Astrocyte (in vitro differentiated cells and primary cell): ENCODE data around the gene VPS37B. TPM values are rescaled to one million over a fixed set of nuclear protein-coding genes. Genes with fewer than 3 reads are reported as not detected.
A peak's percentile ranks its signal among the peaks of the same experiment; 100 is the strongest.

Experiments used
- DNase-seq: peaks from one replicate; pipeline ENCODE4 v3.0.0-alpha.2; 2010; ENCODE audit warnings: low read depth
- FAIRE-seq: peaks from 2 replicates; lab custom pipeline; 2011; peaks lifted over from hg19 to GRCh38; lab: Jason Lieb, UNC
- H2AFZ ChIP-seq: 2 replicates; pipeline ENCODE4 v1.6.0; 2012; ENCODE audit warnings: low read depth, low read length, inconsistent platforms
- H3K27ac ChIP-seq: 2 replicates; pipeline ENCODE4 v1.5.1; 2011; ENCODE audit warnings: low read depth, low read length, inconsistent platforms
- H3K27me3 ChIP-seq: 2 replicates; pipeline ENCODE4 v1.6.0; 2011; ENCODE audit warnings: low read length, inconsistent platforms; ENCODE audit not compliant: insufficient read depth
- H3K36me3 ChIP-seq: 2 replicates; pipeline ENCODE4 v1.5.1; 2011; ENCODE audit warnings: low read length, inconsistent platforms; ENCODE audit not compliant: insufficient read depth
- H3K4me1 ChIP-seq: 2 replicates; pipeline ENCODE4 v1.5.1; 2011; ENCODE audit warnings: low read length, inconsistent platforms; ENCODE audit not compliant: insufficient read depth
- H3K4me2 ChIP-seq: 2 replicates; pipeline ENCODE4 v1.6.0; 2012; ENCODE audit warnings: low read length, inconsistent platforms
- H3K4me3 ChIP-seq: 2 replicates; pipeline ENCODE4 v1.5.1; 2011; ENCODE audit warnings: low read depth, mild to moderate bottlenecking, low read length, inconsistent platforms; ENCODE audit not compliant: insufficient read depth
- H3K79me2 ChIP-seq: 2 replicates; pipeline ENCODE4 v1.6.0; 2012; ENCODE audit warnings: mild to moderate bottlenecking, low read length, inconsistent platforms; ENCODE audit not compliant: insufficient read depth
- H3K9ac ChIP-seq: 2 replicates; pipeline ENCODE4 v1.6.0; 2012; ENCODE audit warnings: mild to moderate bottlenecking, low read length, inconsistent platforms
- H3K9me3 ChIP-seq: 2 replicates; pipeline ENCODE4 v1.5.1; 2012; ENCODE audit warnings: low read depth, mild to moderate bottlenecking, low read length, inconsistent platforms; ENCODE audit not compliant: insufficient read depth
- H4K20me1 ChIP-seq: 2 replicates; pipeline ENCODE4 v1.6.0; 2012; ENCODE audit warnings: low read length, inconsistent platforms; ENCODE audit not compliant: insufficient read depth
- H3K27ac Mint-ChIP-seq: one replicate; pipeline ENCODE4 v1.8.0; 2021; ENCODE audit warnings: mild to moderate bottlenecking, mixed read lengths; ENCODE audit not compliant: unreplicated experiment
- H3K27me3 Mint-ChIP-seq: one replicate; pipeline ENCODE4 v1.8.0; 2021; ENCODE audit warnings: low read depth, mixed read lengths; ENCODE audit not compliant: unreplicated experiment
- H3K36me3 Mint-ChIP-seq: one replicate; pipeline ENCODE4 v1.8.0; 2021; ENCODE audit warnings: low read depth, mixed read lengths; ENCODE audit not compliant: unreplicated experiment
- H3K4me1 Mint-ChIP-seq: one replicate; pipeline ENCODE4 v1.8.0; 2021; ENCODE audit warnings: low read depth, mixed read lengths; ENCODE audit not compliant: unreplicated experiment
- H3K4me3 Mint-ChIP-seq: one replicate; pipeline ENCODE4 v1.8.0; 2021; ENCODE audit warnings: mild to moderate bottlenecking, moderate library complexity, mixed read lengths; ENCODE audit not compliant: unreplicated experiment
- H3K9me3 Mint-ChIP-seq: one replicate; pipeline ENCODE4 v1.8.0; 2021; ENCODE audit warnings: mild to moderate bottlenecking, mixed read lengths; ENCODE audit not compliant: unreplicated experiment
- CTCF ChIP-seq: IDR thresholded peaks from 2 replicates; pipeline ENCODE4 v1.5.1; 2011; ENCODE audit warnings: low read depth, mild to moderate bottlenecking, inconsistent platforms, low read length, moderate library complexity; ENCODE audit not compliant: insufficient read depth
- EZH2 ChIP-seq: IDR thresholded peaks from 2 replicates; pipeline ENCODE4 v1.6.1; 2012; ENCODE audit warnings: mild to moderate bottlenecking, low read length, inconsistent platforms; ENCODE audit not compliant: insufficient read depth
- total RNA-seq: library from RNA; stranded (reverse); gene quantifications from 2 replicates; pipeline ENCODE4 v1.2.1, GENCODE V29; 2021

Gene VPS37B
- total RNA-seq, 1 donor from 2014 or later: 31.4 TPM

- Mint-ChIP-seq H3K9me3 (peaks cover 2% of the 10 kb centered on the region), H3K4me3 (peak overlapping the region; percentile 86), H3K27me3 (no peaks in the 10 kb centered on the region), H3K36me3 (peaks cover 3% of the 10 kb centered on the region), H3K27ac (peak overlapping the region; percentile 4), H3K4me1 (peaks cover 13% of the 10 kb centered on the region)
- H4K20me1 ChIP-seq: no peaks in the 10 kb centered on the region
- TF ChIP-seq CTCF: no peak
- no peak for TF ChIP-seq EZH2
- H3K79me2 ChIP-seq: peaks cover 8% of the 10 kb centered on the region
- H3K27ac ChIP-seq: no peak overlapping the region
- H3K9me3 ChIP-seq: no peaks in the 10 kb centered on the region
- H2AFZ ChIP-seq: peak overlapping the region; percentile 77
- no peaks in the 10 kb centered on the region for H3K27me3 ChIP-seq
- H3K9ac ChIP-seq: peak overlapping the region; percentile 74
- FAIRE-seq (no peak), DNase-seq (no peak)
- H3K4me1 ChIP-seq: peaks cover 14% of the 10 kb centered on the region
- H3K4me2 ChIP-seq: peak overlapping the region; percentile 99
- H3K36me3 ChIP-seq: no peaks in the 10 kb centered on the region
- peak overlapping the region; percentile 73 for H3K4me3 ChIP-seq
Observed at GRCh38 chr12:122836027-122836921, 59.6 kb downstream of the VPS37B start.

GRCh38 chr12:122835750-122836026 is 60.2 kb downstream of the VPS37B start:
- DNase-seq (no peak), FAIRE-seq (no peak)
- Mint-ChIP-seq H3K36me3 (peaks cover 3% of the 10 kb centered on the region), H3K4me1 (peaks cover 10% of the 10 kb centered on the region), H3K4me3 (peak overlapping the region; percentile 86), H3K9me3 (peaks cover 2% of the 10 kb centered on the region), H3K27ac (no peak overlapping the region), H3K27me3 (no peaks in the 10 kb centered on the region)
- TF ChIP-seq CTCF: no peak
- no peak for TF ChIP-seq EZH2
- Histone ChIP-seq H3K4me2 (peak overlapping the region; percentile 99), H3K27ac (no peak overlapping the region), H4K20me1 (no peaks in the 10 kb centered on the region), H3K4me1 (peaks cover 8% of the 10 kb centered on the region), H2AFZ (peak overlapping the region; percentile 77), H3K36me3 (no peaks in the 10 kb centered on the region), H3K79me2 (peaks cover 8% of the 10 kb centered on the region), H3K9ac (peak overlapping the region; percentile 74), H3K9me3 (no peaks in the 10 kb centered on the region), H3K4me3 (peak overlapping the region; percentile 73), H3K27me3 (no peaks in the 10 kb centered on the region)
